HepG2 (cell line): ENCODE measurements around the gene MTA3. TPM values are rescaled to one million over a fixed set of nuclear protein-coding genes. Genes with fewer than 3 reads are reported as not detected.

Experiments
- ATAC-seq: fragments of 200-7000 bp; cut with Tn5 transposase; 3 replicates; pipeline ENCODE4 v1.9.1; 2020; ENCODE audit warnings: mild to moderate bottlenecking, moderate library complexity
- BruUV-seq: library from RNA; stranded (reverse); fragments of 400-500 nt; replicated peaks from 2 replicates; lab custom pipeline; 2021; lab: Mats Ljungman, UMichigan
- CTCF ChIA-PET: fragments of 300-600 bp; formaldehyde crosslinking; extraction: SDS; loops from one replicate; lab custom pipeline; 2021; ENCODE audit warnings: low total read pairs, inconsistent platforms, low intra/inter-chr PET ratio; lab: Yijun Ruan, JAX
- POLR2A ChIA-PET: fragments of 350-600 bp; sonication (Branson Sonifier 250); formaldehyde crosslinking; loops from one replicate; lab custom pipeline; 2020; ENCODE audit warnings: antibody characterized with exemption, inconsistent platforms; lab: Yijun Ruan, JAX
- DNase-seq: peaks from one replicate; pipeline ENCODE4 v3.0.0-alpha.2; 2015; ENCODE audit warnings: low spot score
- FAIRE-seq: peaks from 3 replicates; lab custom pipeline; 2011; peaks lifted over from hg19 to GRCh38; lab: Jason Lieb, UNC
- H2AFZ ChIP-seq: one replicate; pipeline ENCODE4 v1.6.1; 2011; ENCODE audit warnings: low read length, inconsistent platforms
- H3K27ac ChIP-seq: fragments of 300-600 bp; 3 replicates; pipeline ENCODE4 v1.8.0; 2011; ENCODE audit warnings: mixed run types, mild to moderate bottlenecking, mixed read lengths, low read length, inconsistent platforms; ENCODE audit not compliant: insufficient read depth; ENCODE audit errors: extremely low read length
- H3K27me3 ChIP-seq, 2 experiments: fragments of 200-600 bp in 1 of 2; 2 replicates in 1 of 2; 3 replicates in 1 of 2; pipeline versions ENCODE4 v1.6.0 to v1.8.0; 2011; ENCODE audit warnings: low read length in 2 of 2, mild to moderate bottlenecking in 2 of 2, moderate library complexity in 2 of 2, inconsistent platforms in 1 of 2; ENCODE audit not compliant: insufficient read depth in 2 of 2, control insufficient read depth in 1 of 2
- H3K36me3 ChIP-seq, 2 experiments: fragments of 200-600 bp in 1 of 2; replicated peaks in 1 of 2; 2 replicates in 1 of 2; 3 replicates in 1 of 2; pipeline versions ENCODE4 v1.5.1 to v1.8.0; 2011; ENCODE audit warnings: low read length in 2 of 2, inconsistent platforms in 1 of 2; ENCODE audit not compliant: insufficient read depth in 2 of 2, control insufficient read depth in 1 of 2
- H3K4me1 ChIP-seq: 2 replicates; pipeline ENCODE4 v1.5.1; 2012; ENCODE audit warnings: low read length, inconsistent platforms; ENCODE audit not compliant: insufficient read depth
- H3K4me2 ChIP-seq: 2 replicates; pipeline ENCODE4 v1.6.0; 2011; ENCODE audit warnings: low read depth, low read length, inconsistent platforms
- H3K4me3 ChIP-seq, 3 experiments: fragments of 200-600 bp in 1 of 3; sonication (generic), shearing (Covaris generic) in 1 of 3; replicated peaks in 1 of 3; 2 replicates each; pipeline ENCODE4 v1.5.1; 2011 to 2016; ENCODE audit warnings: low read length in 3 of 3, inconsistent platforms in 2 of 3, low read depth in 2 of 3, mild to moderate bottlenecking in 2 of 3, control low read depth in 1 of 3, mixed read lengths in 1 of 3; ENCODE audit not compliant: insufficient read depth in 1 of 3
- H3K79me2 ChIP-seq: one replicate; pipeline ENCODE4 v1.6.1; 2011; ENCODE audit warnings: low read length, inconsistent platforms; ENCODE audit not compliant: insufficient read depth
- H3K9ac ChIP-seq: 2 replicates; pipeline ENCODE4 v1.6.0; 2011; ENCODE audit warnings: mild to moderate bottlenecking, low read depth, low read length, inconsistent platforms; ENCODE audit not compliant: insufficient read depth
- H3K9me3 ChIP-seq: 2 replicates; pipeline ENCODE4 v1.5.1; 2012; ENCODE audit warnings: mild to moderate bottlenecking, low read length
- H4K20me1 ChIP-seq: 2 replicates; pipeline ENCODE4 v1.6.0; 2011; ENCODE audit warnings: inconsistent platforms, mild to moderate bottlenecking, low read length, moderate library complexity; ENCODE audit not compliant: insufficient read depth
- CEBPB ChIP-seq: IDR thresholded peaks from 2 replicates; pipeline ENCODE4 v1.6.1; 2011; ENCODE audit warnings: low read depth, low read length, improper control_type of control experiment, borderline replicate concordance
- CEBPG ChIP-seq: IDR thresholded peaks from 2 replicates; pipeline ENCODE4 v1.6.1; 2016
- KDM5A ChIP-seq: fragments of 200-600 bp; sonication (generic); IDR thresholded peaks from 2 replicates; pipeline ENCODE4 v1.7.0; 2018; ENCODE audit warnings: antibody characterized with exemption, mild to moderate bottlenecking, low read length, borderline replicate concordance
- NBN ChIP-seq: fragments of 450-650 bp; conservative IDR thresholded peaks from 2 replicates; pipeline ENCODE4 v1.6.1; 2017
- NFRKB ChIP-seq: fragments of 450-650 bp; IDR thresholded peaks from 2 replicates; pipeline ENCODE4 v1.6.1; 2017
- U2AF1 ChIP-seq: fragments of 200-400 bp; formaldehyde crosslinking; optimal IDR thresholded peaks from 2 replicates; pipeline ENCODE3; 2017; ENCODE audit warnings: mild to moderate bottlenecking, low read depth, low read length
- XBP1 ChIP-seq: sonication (generic); formaldehyde crosslinking; IDR thresholded peaks from 2 replicates; pipeline ENCODE4 v1.5.0; 2020; ENCODE audit warnings: missing genetic modification reagents
- ZBTB42 ChIP-seq: sonication (generic); formaldehyde crosslinking; IDR thresholded peaks from 2 replicates; pipeline ENCODE4 v1.5.0; 2020; ENCODE audit warnings: mild to moderate bottlenecking, missing genetic modification reagents
- ZFP1 ChIP-seq: IDR thresholded peaks from 2 replicates; pipeline ENCODE4 v1.6.1; 2016
- ZNF562 ChIP-seq: sonication (generic); formaldehyde crosslinking; IDR thresholded peaks from 2 replicates; pipeline ENCODE4 v1.8.0; 2022; ENCODE audit warnings: missing genetic modification reagents, borderline replicate concordance
- ZNF740 ChIP-seq: sonication (generic); formaldehyde crosslinking; IDR thresholded peaks from 2 replicates; pipeline ENCODE4 v1.4.0; 2020; ENCODE audit warnings: missing genetic modification reagents
- ZNF878 ChIP-seq: sonication (generic); formaldehyde crosslinking; IDR thresholded peaks from 2 replicates; pipeline ENCODE4 v1.8.1; 2023; ENCODE audit warnings: mild to moderate bottlenecking, missing genetic modification reagents, moderate library complexity
- ZSCAN22 ChIP-seq: sonication (generic); formaldehyde crosslinking; IDR thresholded peaks from 2 replicates; pipeline ENCODE4 v1.4.0; 2020; ENCODE audit warnings: mild to moderate bottlenecking, missing genetic modification reagents
- ZUFSP ChIP-seq: sonication (generic); formaldehyde crosslinking; IDR thresholded peaks from 2 replicates; pipeline ENCODE4 v1.9.0; 2021; ENCODE audit warnings: missing genetic modification reagents, mild to moderate bottlenecking, borderline replicate concordance
- WGBS: methylation state at CpG from one replicate; pipeline ENCODE4 v1.1.6; 2017; ENCODE audit warnings: low lambda C conversion rate; 5-methylcytosine and 5-hydroxymethylcytosine counted together
- in situ Hi-C: cut with HindIII; loops from 2 replicates; pipeline ENCODE4 v1.10.0; 2017; ENCODE audit warnings: low pct_unique_long_range_greater_than_20kb; ENCODE audit not compliant: extremely low pct_ligation_motif_present
- intact Hi-C: fragments of 100-400 bp; cut with micrococcal nuclease; formaldehyde crosslinking; loops from one replicate; pipeline ENCODE4 v1.10.0; 2022; ENCODE audit not compliant: unreplicated experiment
- polyA plus RNA-seq, 8 experiments: library from polyadenylated mRNA; depleted of rRNA in 3 of 8; stranded (reverse) in 7 of 8; unstranded in 1 of 8; fragments of >200 nt; fragmentation: Illumina TruSeq in 4 of 8; extraction: Trizol in 4 of 8; gene quantifications; 2 replicates each; pipeline versions ENCODE4 v1.2.1 to v1.2.3, GENCODE V29; 2011 to 2016; ENCODE audit warnings: low read depth in 4 of 8, missing spikeins in 1 of 8, mixed read lengths in 1 of 8; ENCODE audit not compliant: insufficient read depth in 1 of 8
- total RNA-seq, 5 experiments: library from RNA; depleted of rRNA; stranded (reverse); fragments of >200 nt; fragmentation: Illumina TruSeq; extraction: Trizol; gene quantifications; 2 replicates each; pipeline ENCODE4 v1.2.3, GENCODE V29; 2016; ENCODE audit warnings: low read depth in 1 of 5

Gene MTA3
- total and polyA plus RNA-seq, 2 of the 13 experiments (the other 11 are each of a cell fraction or from before 2014, with no cell fraction given), result 48.8 to 77.8 TPM

GRCh38 chr2:42618116-42618515, 49.7 kb downstream of the MTA3 start:
- FAIRE-seq (no peak), ATAC-seq (no peak), DNase-seq (no peak)
- no peak overlapping the region for H3K4me2 ChIP-seq
- no peak overlapping the region for H3K4me3 ChIP-seq
- in situ Hi-C loops (no loop called here), intact Hi-C loops (no loop called here)
- H3K9me3 ChIP-seq, result no peaks in the 10 kb centered on the region
- no TSS peak for BruUV-seq
- TF ChIP-seq U2AF1 (no peak), ZUFSP (CRISPR knock-in tag) (no peak), XBP1 (CRISPR knock-in tag) (no peak), KDM5A (no peak), NFRKB (no peak), CEBPG (CRISPR knock-in tag) (no peak), ZSCAN22 (CRISPR knock-in tag) (no peak), ZBTB42 (CRISPR knock-in tag) (no peak), ZNF740 (no peak), ZNF562 (CRISPR knock-in tag) (no peak), NBN (no peak), CEBPB (no peak), ZNF878 (CRISPR knock-in tag) (no peak), ZFP1 (CRISPR knock-in tag) (no peak)
- 99% methylated on average over 5 of the region's 5 CpGs for WGBS
- no peak overlapping the region for H2AFZ ChIP-seq
- H3K79me2 ChIP-seq, result peaks cover 3% of the 10 kb centered on the region
- no peaks in the 10 kb centered on the region for H3K27me3 ChIP-seq
- H3K4me1 ChIP-seq, result peaks cover 26% of the 10 kb centered on the region
- peaks cover 10 to 26% of the 10 kb centered on the region in 2 experiments for H3K36me3 ChIP-seq
- ChIA-PET POLR2A (no interaction called here), CTCF (no interaction called here)
- H3K27ac ChIP-seq, result no peak overlapping the region
- H3K9ac ChIP-seq, result no peak overlapping the region
- H4K20me1 ChIP-seq, result no peaks in the 10 kb centered on the region
